IMR-90 (cell line): ENCODE results near the gene CFAP61. TPM values are rescaled to one million over a fixed set of nuclear protein-coding genes. Genes with fewer than 3 reads are reported as not detected.

Source experiments
- ATAC-seq: fragments of 200-7000 bp; cut with Tn5 transposase; 2 replicates; pipeline ENCODE4 v1.9.1; 2020; ENCODE audit warnings: low read depth, mild to moderate bottlenecking, moderate library complexity
- BruUV-seq: library from RNA; stranded (reverse); fragments of 400-500 nt; replicated peaks from 2 replicates; lab custom pipeline; 2021; lab: Mats Ljungman, UMichigan
- CTCF ChIA-PET: fragments of 300-600 bp; formaldehyde crosslinking; extraction: SDS; loops from one replicate; lab custom pipeline; 2021; ENCODE audit warnings: antibody characterized with exemption; lab: Yijun Ruan, JAX
- POLR2A ChIA-PET: fragments of 300-600 bp; sonication (Branson Sonifier 250); formaldehyde crosslinking; loops from one replicate; lab custom pipeline; 2022; ENCODE audit warnings: antibody characterized with exemption; ENCODE audit not compliant: unreplicated experiment; lab: Charles Lee
- DNase-seq: peaks from one replicate; pipeline ENCODE4 v3.0.0; 2013
- H2AFZ ChIP-seq: replicated peaks from 2 replicates; pipeline ENCODE3; 2013; ENCODE audit warnings: low read length, mild to moderate bottlenecking; ENCODE audit not compliant: poor library complexity
- H2AK5ac ChIP-seq: 2 replicates; pipeline ENCODE4 v1.6.1; 2013; ENCODE audit warnings: low read depth, low read length, inconsistent platforms
- H2AK9ac ChIP-seq: replicated peaks from 2 replicates; pipeline ENCODE3; 2013; ENCODE audit warnings: mild to moderate bottlenecking, low read depth, low read length, moderate library complexity; ENCODE audit not compliant: poor library complexity
- H2BK120ac ChIP-seq: 2 replicates; pipeline ENCODE4 v1.6.1; 2013; ENCODE audit warnings: low read depth, low read length, inconsistent platforms
- H2BK15ac ChIP-seq: 3 replicates; pipeline ENCODE4 v1.6.1; 2013; ENCODE audit warnings: low read depth, low read length, inconsistent platforms
- H2BK20ac ChIP-seq: 2 replicates; pipeline ENCODE4 v1.6.1; 2013; ENCODE audit warnings: low read depth, mild to moderate bottlenecking, inconsistent platforms, low read length, moderate library complexity
- H2BK5ac ChIP-seq: 2 replicates; pipeline ENCODE4 v1.6.1; 2013; ENCODE audit warnings: mild to moderate bottlenecking, low read depth, low read length, inconsistent platforms; ENCODE audit not compliant: poor library complexity, severe bottlenecking
- H3K14ac ChIP-seq: replicated peaks from 2 replicates; pipeline ENCODE4 v1.6.1; 2013; ENCODE audit warnings: low read depth, low read length, inconsistent platforms
- H3K18ac ChIP-seq: 2 replicates; pipeline ENCODE4 v1.6.1; 2013; ENCODE audit warnings: low read depth, low read length, control low read depth
- H3K23ac ChIP-seq: 2 replicates; pipeline ENCODE4 v1.6.1; 2013; ENCODE audit warnings: low read depth, low read length, inconsistent platforms
- H3K27ac ChIP-seq: 2 replicates; pipeline ENCODE4 v1.5.1; 2013; ENCODE audit warnings: mild to moderate bottlenecking, control low read depth, low read length; ENCODE audit not compliant: insufficient read depth
- H3K27me3 ChIP-seq: 2 replicates; pipeline ENCODE4 v1.6.1; 2013; ENCODE audit warnings: low read length; ENCODE audit not compliant: control insufficient read depth, insufficient read depth
- H3K36me3 ChIP-seq: 2 replicates; pipeline ENCODE4 v1.6.1; 2013; ENCODE audit warnings: low read length, mixed read lengths; ENCODE audit not compliant: control insufficient read depth, insufficient read depth
- H3K4ac ChIP-seq: 2 replicates; pipeline ENCODE4 v1.6.1; 2013; ENCODE audit warnings: low read depth, low read length, inconsistent platforms
- H3K4me1 ChIP-seq: 2 replicates; pipeline ENCODE4 v1.6.1; 2013; ENCODE audit warnings: low read length, mixed read lengths; ENCODE audit not compliant: control insufficient read depth, insufficient read depth
- H3K4me2 ChIP-seq: 2 replicates; pipeline ENCODE4 v1.6.1; 2013; ENCODE audit warnings: low read depth, mild to moderate bottlenecking, control low read depth, low read length, moderate library complexity
- H3K4me3 ChIP-seq: 2 replicates; pipeline ENCODE4 v1.5.1; 2013; ENCODE audit warnings: low read depth, mild to moderate bottlenecking, control low read depth, low read length, moderate library complexity; ENCODE audit not compliant: insufficient read depth
- H3K56ac ChIP-seq: 2 replicates; pipeline ENCODE4 v1.6.1; 2013; ENCODE audit warnings: low read length, inconsistent platforms; ENCODE audit not compliant: insufficient read depth; ENCODE audit errors: extremely low read depth
- H3K79me1 ChIP-seq, 2 experiments: 2 replicates each; pipeline ENCODE4 v1.6.1; 2013; ENCODE audit warnings: low read length in 2 of 2, inconsistent platforms in 1 of 2, low read depth in 1 of 2
- H3K9ac ChIP-seq: 2 replicates; pipeline ENCODE4 v1.6.1; 2013; ENCODE audit warnings: low read depth, low read length, control low read depth
- H3K9me1 ChIP-seq: 2 replicates; pipeline ENCODE4 v1.6.1; 2013; ENCODE audit warnings: low read length, inconsistent platforms; ENCODE audit not compliant: insufficient read depth
- H3K9me3 ChIP-seq: 2 replicates; pipeline ENCODE4 v1.6.1; 2013; ENCODE audit warnings: low read length; ENCODE audit not compliant: control insufficient read depth, insufficient read depth
- H4K20me1 ChIP-seq: 2 replicates; pipeline ENCODE4 v1.6.1; 2013; ENCODE audit warnings: low read length, inconsistent platforms; ENCODE audit not compliant: insufficient read depth
- H4K5ac ChIP-seq: 2 replicates; pipeline ENCODE4 v1.6.1; 2013; ENCODE audit warnings: mild to moderate bottlenecking, low read depth, low read length, control low read depth
- H4K8ac ChIP-seq, 2 experiments: 2 replicates each; pipeline ENCODE4 v1.6.1; 2013; ENCODE audit warnings: low read depth in 2 of 2, low read length in 2 of 2, control low read depth in 1 of 2, inconsistent platforms in 1 of 2
- H4K91ac ChIP-seq: 2 replicates; pipeline ENCODE4 v1.6.1; 2013; ENCODE audit warnings: low read depth, low read length, inconsistent platforms; ENCODE audit not compliant: insufficient read depth
- BHLHE40 ChIP-seq: fragments of 150-350 bp; IDR thresholded peaks from 2 replicates; pipeline ENCODE4 v1.6.1; 2016; ENCODE audit warnings: mild to moderate bottlenecking, low read depth, low read length
- CEBPB ChIP-seq: IDR thresholded peaks from 2 replicates; pipeline ENCODE4 v1.6.1; 2012; ENCODE audit warnings: low read depth, low read length, improper control_type of control experiment
- CHD1 ChIP-seq: IDR thresholded peaks from 2 replicates; pipeline ENCODE4 v1.6.1; 2012; ENCODE audit warnings: low read depth, low read length, improper control_type of control experiment
- FOS ChIP-seq: fragments of 150-350 bp; IDR thresholded peaks from 2 replicates; pipeline ENCODE4 v1.6.1; 2016; ENCODE audit warnings: low read depth, low read length
- MAFK ChIP-seq: IDR thresholded peaks from 2 replicates; pipeline ENCODE4 v1.6.1; 2012; ENCODE audit warnings: low read depth, low read length, improper control_type of control experiment
- MAZ ChIP-seq: IDR thresholded peaks from 2 replicates; pipeline ENCODE4 v1.6.1; 2012; ENCODE audit warnings: low read depth, mild to moderate bottlenecking, low read length, improper control_type of control experiment, moderate library complexity, borderline replicate concordance
- MXI1 ChIP-seq: IDR thresholded peaks from 2 replicates; pipeline ENCODE4 v1.6.1; 2012; ENCODE audit warnings: low read depth, mild to moderate bottlenecking, low read length, moderate library complexity, borderline replicate concordance
- NFE2L2 ChIP-seq: fragments of 150-350 bp; IDR thresholded peaks from 2 replicates; pipeline ENCODE4 v1.6.1; 2016; ENCODE audit warnings: low read depth, mild to moderate bottlenecking, low read length
- POLR2A ChIP-seq: IDR thresholded peaks from 2 replicates; pipeline ENCODE4 v1.6.1; 2012; ENCODE audit warnings: mild to moderate bottlenecking, low read depth, low read length
- RAD21 ChIP-seq: IDR thresholded peaks from 2 replicates; pipeline ENCODE4 v1.6.1; 2012; ENCODE audit warnings: low read length, improper control_type of control experiment
- RCOR1 ChIP-seq: IDR thresholded peaks from 2 replicates; pipeline ENCODE4 v1.6.1; 2012; ENCODE audit warnings: mild to moderate bottlenecking, low read length, improper control_type of control experiment; ENCODE audit not compliant: insufficient replicate concordance
- RFX5 ChIP-seq: IDR thresholded peaks from 2 replicates; pipeline ENCODE4 v1.8.0; 2012; ENCODE audit warnings: low read depth, mild to moderate bottlenecking, low read length, moderate library complexity
- SMC3 ChIP-seq: fragments of 150-350 bp; IDR thresholded peaks from 2 replicates; pipeline ENCODE4 v1.6.1; 2016; ENCODE audit warnings: low read depth, mild to moderate bottlenecking, antibody characterized with exemption, low read length, moderate library complexity
- WGBS, 2 experiments: methylation state at CpG; one replicate each; pipeline versions ENCODE4 v1.1.5 to v1.1.7; 2013; ENCODE audit warnings: missing lambda C conversion rate in 2 of 2; ENCODE audit not compliant: insufficient read length in 1 of 2; ENCODE audit errors: extremely low coverage in 2 of 2; 5-methylcytosine and 5-hydroxymethylcytosine counted together
- dilution Hi-C: fragments of 300-500 bp; cut with HindIII; formaldehyde crosslinking; loops from one replicate; pipeline ENCODE4 v1.14.3; 2018; ENCODE audit warnings: low sequenced_read_pairs; ENCODE audit not compliant: unreplicated experiment
- in situ Hi-C: fragments of 300-500 bp; cut with MboI; formaldehyde crosslinking; loops from 3 replicates; pipeline ENCODE4 v1.14.3; 2019; ENCODE audit warnings: low sequenced_read_pairs, inconsistent platforms, mixed read lengths
- intact Hi-C: fragments of 100-400 bp; cut with micrococcal nuclease; formaldehyde crosslinking; loops from 2 replicates; pipeline ENCODE4 v1.10.0; 2022
- polyA plus RNA-seq, 3 experiments: library from polyadenylated mRNA; depleted of rRNA; stranded (reverse); fragments of >200 nt; gene quantifications; 2 replicates each; pipeline ENCODE4 v1.2.3, GENCODE V29; 2012; ENCODE audit warnings: low replicate concordance in 1 of 3
- total RNA-seq: library from RNA; depleted of rRNA; stranded (reverse); fragments of >200 nt; gene quantifications from 2 replicates; pipeline ENCODE4 v1.2.3, GENCODE V29; 2012
- TF ChIP-seq, protein P1 (sequence below): conservative IDR thresholded peaks from 2 replicates; pipeline ENCODE4 v1.5.1; 2012; ENCODE audit warnings: mild to moderate bottlenecking, low read depth, low read length, improper control_type of control experiment
- TF ChIP-seq, protein P2 (sequence below): fragments of 150-350 bp; IDR thresholded peaks from 2 replicates; pipeline ENCODE4 v1.6.1; 2017; ENCODE audit warnings: mild to moderate bottlenecking, antibody characterized with exemption, low read length, low read depth
- TF ChIP-seq, protein P3 (sequence below): fragments of 150-350 bp; IDR thresholded peaks from 2 replicates; pipeline ENCODE4 v1.6.1; 2016; ENCODE audit warnings: low read depth, mild to moderate bottlenecking, low read length, moderate library complexity, borderline replicate concordance

The CFAP61 gene
- total and polyA plus RNA-seq, 2 of the 4 experiments (the other 2 are of a cell fraction): 0.07 TPM; not detected in 1

DNA sequence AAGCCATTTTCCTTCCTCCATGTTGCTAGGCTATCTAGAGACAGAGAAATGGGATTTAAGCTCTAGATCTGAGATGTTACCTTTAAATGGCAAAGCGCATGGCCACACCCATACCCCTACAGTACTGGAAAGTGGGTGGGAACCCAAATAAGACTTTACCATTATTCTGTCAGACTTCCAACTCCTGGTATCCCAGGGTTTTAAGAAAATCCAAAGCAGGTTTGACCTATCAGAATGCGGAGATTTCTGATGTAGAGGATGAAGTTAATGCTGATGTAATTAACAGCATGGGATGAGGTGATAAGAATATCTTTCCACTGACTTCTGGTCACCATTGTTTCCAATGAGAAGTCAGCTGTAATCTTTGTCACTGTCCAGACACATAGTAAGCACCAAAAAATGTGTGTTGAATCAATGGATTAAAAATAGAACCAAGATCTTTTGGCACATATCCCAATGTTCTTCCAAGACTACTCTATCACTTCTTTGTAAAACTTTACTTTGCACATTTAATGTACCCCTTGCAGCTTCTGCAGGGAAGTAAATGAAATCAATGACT lies 174.8 kb downstream of the CFAP61 start:
- Histone ChIP-seq H2AK9ac (no peak overlapping the region), H4K8ac (no peak overlapping the region), H3K36me3 (no peaks in the 10 kb centered on the region), H3K4me1 (no peaks in the 10 kb centered on the region), H4K91ac (no peak overlapping the region), H3K9me3 (no peaks in the 10 kb centered on the region), H3K18ac (no peak overlapping the region), H2BK120ac (no peak overlapping the region), H3K27ac (no peak overlapping the region), H2BK15ac (no peak overlapping the region), H3K4me3 (no peak overlapping the region), H3K9me1 (no peaks in the 10 kb centered on the region), H4K20me1 (no peaks in the 10 kb centered on the region), H2AFZ (no peak overlapping the region), H3K14ac (no peak overlapping the region), H3K23ac (no peak overlapping the region), H4K5ac (no peak overlapping the region), H2BK5ac (no peak overlapping the region), H3K27me3 (peaks cover 4% of the 10 kb centered on the region), H3K4me2 (no peak overlapping the region), H2BK20ac (no peak overlapping the region), H3K79me1 (no peaks in the 10 kb centered on the region), H3K4ac (no peak overlapping the region), H3K56ac (no peak overlapping the region), H2AK5ac (no peak overlapping the region), H3K9ac (no peak overlapping the region)
- WGBS, 2 experiments: no CpG with 5 or more reads among the region's 2 CpGs
- ChIA-PET POLR2A (no interaction called here), CTCF (no interaction called here)
- no TSS peak for BruUV-seq
- intact Hi-C loops (no loop called here), in situ Hi-C loops (loop anchor here (25.0 kb wide), 1 partner anchor 540 kb away; no protein-coding TSS in a partner anchor), dilution Hi-C loops (no loop called here)
- DNase-seq (no peak), ATAC-seq (no peak)
- no peak for TF ChIP-seq RAD21
- no peak for TF ChIP-seq CEBPB
- TF ChIP-seq MAFK: no peak
- TF ChIP-seq MAZ: no peak
- TF ChIP-seq, protein P1, sequence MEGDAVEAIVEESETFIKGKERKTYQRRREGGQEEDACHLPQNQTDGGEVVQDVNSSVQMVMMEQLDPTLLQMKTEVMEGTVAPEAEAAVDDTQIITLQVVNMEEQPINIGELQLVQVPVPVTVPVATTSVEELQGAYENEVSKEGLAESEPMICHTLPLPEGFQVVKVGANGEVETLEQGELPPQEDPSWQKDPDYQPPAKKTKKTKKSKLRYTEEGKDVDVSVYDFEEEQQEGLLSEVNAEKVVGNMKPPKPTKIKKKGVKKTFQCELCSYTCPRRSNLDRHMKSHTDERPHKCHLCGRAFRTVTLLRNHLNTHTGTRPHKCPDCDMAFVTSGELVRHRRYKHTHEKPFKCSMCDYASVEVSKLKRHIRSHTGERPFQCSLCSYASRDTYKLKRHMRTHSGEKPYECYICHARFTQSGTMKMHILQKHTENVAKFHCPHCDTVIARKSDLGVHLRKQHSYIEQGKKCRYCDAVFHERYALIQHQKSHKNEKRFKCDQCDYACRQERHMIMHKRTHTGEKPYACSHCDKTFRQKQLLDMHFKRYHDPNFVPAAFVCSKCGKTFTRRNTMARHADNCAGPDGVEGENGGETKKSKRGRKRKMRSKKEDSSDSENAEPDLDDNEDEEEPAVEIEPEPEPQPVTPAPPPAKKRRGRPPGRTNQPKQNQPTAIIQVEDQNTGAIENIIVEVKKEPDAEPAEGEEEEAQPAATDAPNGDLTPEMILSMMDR: no peak
- no peak for TF ChIP-seq NFE2L2
- TF ChIP-seq POLR2A: no peak
- no peak for TF ChIP-seq RCOR1
- TF ChIP-seq CHD1: no peak
- TF ChIP-seq RFX5: no peak
- TF ChIP-seq SMC3: no peak
- TF ChIP-seq, protein P2, sequence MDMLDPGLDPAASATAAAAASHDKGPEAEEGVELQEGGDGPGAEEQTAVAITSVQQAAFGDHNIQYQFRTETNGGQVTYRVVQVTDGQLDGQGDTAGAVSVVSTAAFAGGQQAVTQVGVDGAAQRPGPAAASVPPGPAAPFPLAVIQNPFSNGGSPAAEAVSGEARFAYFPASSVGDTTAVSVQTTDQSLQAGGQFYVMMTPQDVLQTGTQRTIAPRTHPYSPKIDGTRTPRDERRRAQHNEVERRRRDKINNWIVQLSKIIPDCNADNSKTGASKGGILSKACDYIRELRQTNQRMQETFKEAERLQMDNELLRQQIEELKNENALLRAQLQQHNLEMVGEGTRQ: no peak
- TF ChIP-seq, protein P3, sequence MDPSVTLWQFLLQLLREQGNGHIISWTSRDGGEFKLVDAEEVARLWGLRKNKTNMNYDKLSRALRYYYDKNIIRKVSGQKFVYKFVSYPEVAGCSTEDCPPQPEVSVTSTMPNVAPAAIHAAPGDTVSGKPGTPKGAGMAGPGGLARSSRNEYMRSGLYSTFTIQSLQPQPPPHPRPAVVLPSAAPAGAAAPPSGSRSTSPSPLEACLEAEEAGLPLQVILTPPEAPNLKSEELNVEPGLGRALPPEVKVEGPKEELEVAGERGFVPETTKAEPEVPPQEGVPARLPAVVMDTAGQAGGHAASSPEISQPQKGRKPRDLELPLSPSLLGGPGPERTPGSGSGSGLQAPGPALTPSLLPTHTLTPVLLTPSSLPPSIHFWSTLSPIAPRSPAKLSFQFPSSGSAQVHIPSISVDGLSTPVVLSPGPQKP: no peak
- TF ChIP-seq MXI1: no peak
- TF ChIP-seq BHLHE40: no peak
- TF ChIP-seq FOS: no peak
